Fibroblast of pulmonary artery (primary cell): ENCODE results near the gene TMEM86B.
"Not testable (repeated sequence)": the region's sequence is repeated elsewhere in the genome, so short reads cannot be mapped to it uniquely, and the experiment has no call there.

Experiments used
- DNase-seq: peaks from one replicate; pipeline ENCODE4 v3.0.0-alpha.2; 2010; ENCODE audit warnings: low read depth
- H3K4me3 ChIP-seq: replicated peaks from 2 replicates; pipeline ENCODE4 v1.5.1; 2011; ENCODE audit warnings: low read depth, mild to moderate bottlenecking, control low read depth, low read length, moderate library complexity
- TF ChIP-seq, protein P1 (sequence below): IDR thresholded peaks from 2 replicates; pipeline ENCODE4 v1.5.1; 2011; ENCODE audit warnings: mild to moderate bottlenecking, control low read depth, low read length, inconsistent platforms; ENCODE audit errors: missing control alignments

The TMEM86B gene

DNA sequence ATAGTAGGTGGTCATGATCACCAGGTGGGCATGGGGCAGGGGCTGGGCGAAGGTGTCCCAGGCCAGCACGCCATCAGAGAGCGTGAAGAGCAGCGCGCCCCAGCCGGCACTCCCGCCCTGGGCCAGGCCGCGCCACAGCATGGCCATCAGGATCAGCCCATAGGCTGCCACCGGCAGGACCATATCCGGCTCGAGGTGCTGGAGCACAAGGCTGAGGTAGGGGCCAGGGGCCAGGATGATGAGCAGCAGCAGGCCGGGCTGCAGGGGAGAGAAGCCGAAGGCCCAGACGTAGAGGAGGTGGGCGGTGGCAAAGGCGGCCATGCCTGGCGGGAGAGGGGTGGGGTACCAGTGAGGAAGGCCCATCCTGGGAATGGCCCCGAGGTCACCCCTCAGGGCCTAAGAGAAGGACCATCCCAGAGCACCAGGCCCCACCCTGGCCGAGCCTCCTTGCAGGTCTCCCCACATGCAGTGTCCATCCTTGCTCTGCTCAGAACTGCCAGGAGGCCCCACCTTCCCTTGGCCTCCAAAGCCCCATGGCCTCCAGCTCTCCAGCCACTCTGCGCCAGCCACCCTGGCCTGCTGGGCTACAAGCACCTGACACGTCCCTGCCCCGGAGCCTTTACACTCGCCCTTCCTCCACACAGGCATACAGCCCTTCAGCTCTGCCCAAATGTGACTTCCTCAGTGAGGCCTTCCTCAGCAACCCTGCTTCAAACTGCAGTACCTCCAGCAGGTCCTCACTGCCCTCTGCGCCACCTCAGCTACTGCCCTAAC is 1.1 kb downstream of the TMEM86B start:
- no peak overlapping the region for H3K4me3 ChIP-seq
- TF ChIP-seq, protein P1, sequence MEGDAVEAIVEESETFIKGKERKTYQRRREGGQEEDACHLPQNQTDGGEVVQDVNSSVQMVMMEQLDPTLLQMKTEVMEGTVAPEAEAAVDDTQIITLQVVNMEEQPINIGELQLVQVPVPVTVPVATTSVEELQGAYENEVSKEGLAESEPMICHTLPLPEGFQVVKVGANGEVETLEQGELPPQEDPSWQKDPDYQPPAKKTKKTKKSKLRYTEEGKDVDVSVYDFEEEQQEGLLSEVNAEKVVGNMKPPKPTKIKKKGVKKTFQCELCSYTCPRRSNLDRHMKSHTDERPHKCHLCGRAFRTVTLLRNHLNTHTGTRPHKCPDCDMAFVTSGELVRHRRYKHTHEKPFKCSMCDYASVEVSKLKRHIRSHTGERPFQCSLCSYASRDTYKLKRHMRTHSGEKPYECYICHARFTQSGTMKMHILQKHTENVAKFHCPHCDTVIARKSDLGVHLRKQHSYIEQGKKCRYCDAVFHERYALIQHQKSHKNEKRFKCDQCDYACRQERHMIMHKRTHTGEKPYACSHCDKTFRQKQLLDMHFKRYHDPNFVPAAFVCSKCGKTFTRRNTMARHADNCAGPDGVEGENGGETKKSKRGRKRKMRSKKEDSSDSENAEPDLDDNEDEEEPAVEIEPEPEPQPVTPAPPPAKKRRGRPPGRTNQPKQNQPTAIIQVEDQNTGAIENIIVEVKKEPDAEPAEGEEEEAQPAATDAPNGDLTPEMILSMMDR: no peak
- DNase-seq: no peak

DNA sequence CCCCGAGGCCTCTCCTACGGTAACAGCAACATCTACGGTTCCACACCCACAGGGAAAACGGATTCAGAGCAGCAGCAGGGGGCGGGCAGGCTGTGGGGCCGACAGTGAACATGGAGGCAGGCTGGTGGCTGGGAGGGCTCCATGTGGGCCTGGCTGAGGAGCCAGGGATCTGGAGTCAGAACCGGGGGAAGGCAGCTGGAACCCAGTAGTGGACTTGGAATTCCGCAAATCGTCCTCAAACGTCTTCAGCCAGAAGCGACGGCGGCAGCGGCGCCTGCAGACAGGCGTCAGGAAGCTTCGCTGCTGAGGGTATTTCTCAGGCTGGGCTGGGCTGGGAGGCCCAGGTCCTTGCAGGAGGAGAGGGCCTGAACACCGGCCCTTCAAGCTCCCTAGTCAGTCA is 1.8 kb downstream of the TMEM86B start:
- DNase-seq: no peak
- no peak overlapping the region for H3K4me3 ChIP-seq
- TF ChIP-seq, protein P1: no peak

DNA sequence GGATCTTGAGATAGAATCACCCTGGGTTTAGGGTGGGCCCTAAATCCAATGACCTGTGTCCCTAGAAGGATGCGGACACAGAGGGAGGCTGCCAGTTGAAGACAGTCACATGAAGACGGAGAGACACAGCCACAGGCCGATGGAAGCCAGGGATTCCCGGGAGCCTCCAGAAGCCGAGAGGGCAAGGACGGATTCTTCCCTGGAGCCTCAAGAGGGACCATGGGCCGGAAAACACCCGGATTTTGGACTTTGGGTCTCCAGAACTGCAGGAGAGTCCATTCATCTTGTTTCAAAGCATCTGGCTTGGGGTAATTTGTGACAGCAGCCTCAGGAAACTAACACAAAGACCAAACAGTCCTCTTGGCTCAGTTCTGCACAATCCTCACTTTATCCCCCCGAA is 2.3 kb downstream of the TMEM86B start:
- H3K4me3 ChIP-seq: no peak overlapping the region
- no peak for DNase-seq
- TF ChIP-seq, protein P1: no peak

DNA sequence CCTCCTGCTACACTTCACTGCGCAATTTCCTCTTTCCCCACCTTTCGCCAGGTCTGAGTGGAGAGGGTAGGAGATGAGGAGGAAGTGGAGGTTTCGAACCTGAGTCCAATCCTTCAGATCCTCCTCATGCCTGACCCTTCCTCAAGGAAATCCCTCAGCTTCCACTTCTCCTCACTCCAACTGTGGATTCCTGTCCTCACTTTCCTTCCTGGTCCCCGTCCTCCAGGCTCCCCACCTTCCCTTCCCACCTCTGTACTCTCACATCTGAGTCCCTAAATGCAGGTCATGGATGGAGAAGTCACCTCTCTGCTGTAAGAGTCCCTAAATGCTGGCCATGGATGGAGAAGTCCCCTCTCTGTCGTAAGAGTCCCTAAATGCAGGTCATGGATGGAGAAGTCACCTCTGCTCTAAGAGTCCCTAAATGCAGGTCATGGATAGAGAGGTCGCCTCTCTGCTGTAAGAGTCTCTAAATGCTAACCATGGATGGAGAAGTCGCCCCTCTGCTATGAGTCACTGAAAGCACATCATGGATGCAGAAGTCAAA is 3.1 kb downstream of the TMEM86B start:
- TF ChIP-seq, protein P1: no peak
- H3K4me3 ChIP-seq: no peak overlapping the region
- DNase-seq: no peak

DNA sequence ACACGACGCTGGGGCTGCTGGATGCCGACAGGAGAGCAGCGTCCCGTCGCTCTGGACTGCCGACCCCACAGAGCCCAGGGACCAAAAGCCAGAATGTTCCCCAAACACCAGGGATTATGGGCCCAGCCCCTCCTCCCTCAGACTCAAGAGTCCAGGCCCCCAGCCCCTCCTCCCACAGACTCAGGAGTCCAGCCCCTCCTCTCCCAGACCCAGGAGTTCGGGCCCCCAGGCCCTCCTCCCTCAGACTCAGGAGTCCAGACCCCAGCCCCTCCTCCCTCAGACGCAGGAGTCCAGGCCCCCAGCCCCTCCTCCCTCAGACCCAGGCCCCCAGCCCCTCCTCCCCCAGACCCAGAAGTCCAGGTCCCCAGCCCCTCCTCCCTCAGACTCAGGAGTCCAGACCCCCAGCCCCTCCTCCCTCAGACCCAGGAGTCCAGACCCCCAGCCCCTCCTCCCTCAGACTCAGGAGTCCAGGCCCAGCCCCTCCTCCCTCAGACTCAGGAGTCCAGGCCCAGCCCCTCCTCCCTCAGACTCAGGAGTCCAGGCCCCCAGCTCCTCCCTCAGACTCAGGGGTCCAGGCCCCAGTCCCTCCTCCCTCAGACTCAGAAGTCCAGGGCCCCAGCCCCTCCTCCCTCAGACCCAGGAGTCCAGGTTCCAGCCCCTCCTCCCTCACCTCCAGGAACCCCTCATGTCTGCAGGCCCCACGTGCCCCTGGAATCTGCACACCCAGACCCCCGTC is 3.7 kb downstream of the TMEM86B start:
- not testable (repeated sequence) for DNase-seq, H3K4me3 ChIP-seq

DNA sequence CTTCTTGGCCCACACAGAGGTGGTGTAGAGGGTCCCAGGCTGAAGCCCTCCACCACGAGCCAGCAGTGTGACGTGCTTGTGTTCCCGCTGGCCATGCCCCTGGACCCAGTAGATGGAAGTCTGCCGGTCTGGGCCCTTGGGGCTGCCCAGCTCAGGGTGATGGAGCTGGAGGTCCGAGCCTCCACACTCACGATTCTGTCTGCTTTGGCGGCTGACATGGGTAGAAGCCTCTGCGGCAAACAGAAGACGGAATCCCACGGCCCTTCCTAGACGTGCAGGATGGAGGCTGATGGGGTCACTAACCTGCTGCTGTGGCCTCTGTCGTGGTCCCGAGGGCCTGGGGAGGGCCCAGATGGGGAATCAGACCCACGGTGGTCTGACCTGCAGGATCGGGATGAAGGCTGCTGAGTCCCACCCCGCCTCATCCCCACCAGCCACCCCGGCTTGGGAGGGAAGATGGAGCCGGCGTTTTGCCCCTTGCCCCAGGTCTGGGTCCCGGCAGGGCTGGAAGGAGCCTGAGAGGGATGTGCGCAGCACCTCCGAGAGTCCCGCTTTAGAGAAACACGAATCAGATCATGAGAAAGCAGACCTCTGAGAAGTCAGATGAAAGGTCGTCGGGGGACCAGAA is 4.4 kb downstream of the TMEM86B start:
- no peak overlapping the region for H3K4me3 ChIP-seq
- DNase-seq: no peak

More for the DNA sequence above, 4.4 kb downstream of the TMEM86B start:
- TF ChIP-seq, protein P1: no peak
